ENCODE measurements around the gene C9orf72.

DNA sequence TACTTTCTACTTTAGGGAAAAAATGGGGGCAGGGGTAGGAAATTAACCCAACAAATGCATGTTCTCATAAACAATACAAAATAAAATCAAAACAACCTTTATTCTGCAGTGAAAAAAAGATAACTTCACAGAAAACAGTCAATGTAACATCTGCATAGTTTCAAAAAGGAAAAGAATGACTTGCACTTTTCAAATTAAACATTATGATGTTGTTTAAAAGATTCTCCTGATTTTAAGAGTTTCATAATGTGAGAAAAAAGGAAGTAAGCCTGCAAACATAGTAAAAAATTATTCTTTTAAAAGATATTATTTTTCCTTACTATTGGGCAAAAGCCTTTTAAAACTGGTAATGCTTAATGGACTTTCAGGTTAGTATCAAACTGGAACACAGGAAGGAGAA, 7.6 kb downstream of the C9orf72 start:
- TF ChIP-seq, protein P1, sequence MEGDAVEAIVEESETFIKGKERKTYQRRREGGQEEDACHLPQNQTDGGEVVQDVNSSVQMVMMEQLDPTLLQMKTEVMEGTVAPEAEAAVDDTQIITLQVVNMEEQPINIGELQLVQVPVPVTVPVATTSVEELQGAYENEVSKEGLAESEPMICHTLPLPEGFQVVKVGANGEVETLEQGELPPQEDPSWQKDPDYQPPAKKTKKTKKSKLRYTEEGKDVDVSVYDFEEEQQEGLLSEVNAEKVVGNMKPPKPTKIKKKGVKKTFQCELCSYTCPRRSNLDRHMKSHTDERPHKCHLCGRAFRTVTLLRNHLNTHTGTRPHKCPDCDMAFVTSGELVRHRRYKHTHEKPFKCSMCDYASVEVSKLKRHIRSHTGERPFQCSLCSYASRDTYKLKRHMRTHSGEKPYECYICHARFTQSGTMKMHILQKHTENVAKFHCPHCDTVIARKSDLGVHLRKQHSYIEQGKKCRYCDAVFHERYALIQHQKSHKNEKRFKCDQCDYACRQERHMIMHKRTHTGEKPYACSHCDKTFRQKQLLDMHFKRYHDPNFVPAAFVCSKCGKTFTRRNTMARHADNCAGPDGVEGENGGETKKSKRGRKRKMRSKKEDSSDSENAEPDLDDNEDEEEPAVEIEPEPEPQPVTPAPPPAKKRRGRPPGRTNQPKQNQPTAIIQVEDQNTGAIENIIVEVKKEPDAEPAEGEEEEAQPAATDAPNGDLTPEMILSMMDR (conservative IDR thresholded peaks at IDR 0.05; ENCODE audit: low read depth in 2 of 2), result no peak
- TF ChIP-seq ZNF331 (CRISPR knock-in tag; IDR thresholded peaks at IDR 0.05; ENCODE audit: low read depth) (no peak), POLR2AphosphoS5 (IDR thresholded peaks at IDR 0.05; ENCODE audit: low read depth) (no peak), JUNB (IDR thresholded peaks at IDR 0.05; ENCODE audit: unreplicated experiment) (no peak), EZH2phosphoT487 (IDR thresholded peaks at IDR 0.05; ENCODE audit: unreplicated experiment) (no peak), STAT1 (IDR thresholded peaks at IDR 0.05; ENCODE audit: unreplicated experiment) (no peak)
- TF ChIP-seq, protein P2, sequence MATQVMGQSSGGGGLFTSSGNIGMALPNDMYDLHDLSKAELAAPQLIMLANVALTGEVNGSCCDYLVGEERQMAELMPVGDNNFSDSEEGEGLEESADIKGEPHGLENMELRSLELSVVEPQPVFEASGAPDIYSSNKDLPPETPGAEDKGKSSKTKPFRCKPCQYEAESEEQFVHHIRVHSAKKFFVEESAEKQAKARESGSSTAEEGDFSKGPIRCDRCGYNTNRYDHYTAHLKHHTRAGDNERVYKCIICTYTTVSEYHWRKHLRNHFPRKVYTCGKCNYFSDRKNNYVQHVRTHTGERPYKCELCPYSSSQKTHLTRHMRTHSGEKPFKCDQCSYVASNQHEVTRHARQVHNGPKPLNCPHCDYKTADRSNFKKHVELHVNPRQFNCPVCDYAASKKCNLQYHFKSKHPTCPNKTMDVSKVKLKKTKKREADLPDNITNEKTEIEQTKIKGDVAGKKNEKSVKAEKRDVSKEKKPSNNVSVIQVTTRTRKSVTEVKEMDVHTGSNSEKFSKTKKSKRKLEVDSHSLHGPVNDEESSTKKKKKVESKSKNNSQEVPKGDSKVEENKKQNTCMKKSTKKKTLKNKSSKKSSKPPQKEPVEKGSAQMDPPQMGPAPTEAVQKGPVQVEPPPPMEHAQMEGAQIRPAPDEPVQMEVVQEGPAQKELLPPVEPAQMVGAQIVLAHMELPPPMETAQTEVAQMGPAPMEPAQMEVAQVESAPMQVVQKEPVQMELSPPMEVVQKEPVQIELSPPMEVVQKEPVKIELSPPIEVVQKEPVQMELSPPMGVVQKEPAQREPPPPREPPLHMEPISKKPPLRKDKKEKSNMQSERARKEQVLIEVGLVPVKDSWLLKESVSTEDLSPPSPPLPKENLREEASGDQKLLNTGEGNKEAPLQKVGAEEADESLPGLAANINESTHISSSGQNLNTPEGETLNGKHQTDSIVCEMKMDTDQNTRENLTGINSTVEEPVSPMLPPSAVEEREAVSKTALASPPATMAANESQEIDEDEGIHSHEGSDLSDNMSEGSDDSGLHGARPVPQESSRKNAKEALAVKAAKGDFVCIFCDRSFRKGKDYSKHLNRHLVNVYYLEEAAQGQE (IDR thresholded peaks at IDR 0.05; ENCODE audit: unreplicated experiment), result no peak
